Measurements from ENCODE around the gene TBX15.

GRCh38 chr1:118934706-118935105, 53.4 kb downstream of the TBX15 start:
- TF ChIP-seq CTCF (IDR thresholded peaks at IDR 0.05; ENCODE audit: insufficient read depth, low read depth, low read length) (no peak), EZH2 (IDR thresholded peaks at IDR 0.05; ENCODE audit: insufficient read depth, low read length) (no peak)

Measured in astrocyte (in vitro differentiated cells and primary cell).